MV-4-11 (cell line): ENCODE data around the gene TMEM178B.
A peak's percentile ranks its signal among the peaks of the same experiment; 100 is the strongest.
"Not testable (repeated sequence)": the region's sequence is repeated elsewhere in the genome, so short reads cannot be mapped to it uniquely, and the experiment has no call there.

Experiments
- DNase-seq: peaks from one replicate; lab custom pipeline; 2025; lab: John Stamatoyannopoulos, UW

The TMEM178B gene

GRCh38 chr7:141074162-141074991 lies 513 bp downstream of the TMEM178B start:
- DNase-seq = no peak

GRCh38 chr7:141074997-141075396 lies 1.1 kb downstream of the TMEM178B start:
- no peak for DNase-seq

- no peak for DNase-seq
These were observed 2.5 kb downstream of the TMEM178B start for GRCh38 chr7:141076377-141076776.

- DNase-seq = no peak
These were observed 5.4 kb downstream of the TMEM178B start for GRCh38 chr7:141079219-141079618.

- not testable (repeated sequence) for DNase-seq
These were observed 15.6 kb downstream of the TMEM178B start for GRCh38 chr7:141089490-141089889.

- DNase-seq = no peak
These were observed 20.6 kb downstream of the TMEM178B start for GRCh38 chr7:141094336-141095070.

GRCh38 chr7:141097430-141097829 lies 23.6 kb downstream of the TMEM178B start:
- no peak for DNase-seq

- DNase-seq = no peak
These were observed 28.6 kb downstream of the TMEM178B start for GRCh38 chr7:141102436-141102835.

- DNase-seq = no peak
These were observed 30.1 kb downstream of the TMEM178B start for GRCh38 chr7:141103847-141104429.

- no peak for DNase-seq
These were observed 39.3 kb downstream of the TMEM178B start for GRCh38 chr7:141113131-141113530.

GRCh38 chr7:141114029-141114664 lies 40.3 kb downstream of the TMEM178B start:
- no peak for DNase-seq

- DNase-seq = no peak
These were observed 42.1 kb downstream of the TMEM178B start for GRCh38 chr7:141115965-141116364.

GRCh38 chr7:141116661-141117060 lies 42.8 kb downstream of the TMEM178B start:
- DNase-seq = not testable (repeated sequence)

- no peak for DNase-seq
These were observed 44.9 kb downstream of the TMEM178B start for GRCh38 chr7:141118767-141119166.

GRCh38 chr7:141119187-141119586 lies 45.3 kb downstream of the TMEM178B start:
- DNase-seq = no peak

- DNase-seq = no peak
These were observed 48.9 kb downstream of the TMEM178B start for GRCh38 chr7:141122736-141123135.

- DNase-seq = peak; percentile 4
These were observed 49.7 kb downstream of the TMEM178B start for GRCh38 chr7:141123522-141123921.

- no peak for DNase-seq
These were observed 52.2 kb downstream of the TMEM178B start for GRCh38 chr7:141126107-141126506.

- no peak for DNase-seq
These were observed 54.6 kb downstream of the TMEM178B start for GRCh38 chr7:141128506-141128905.

- no peak for DNase-seq
These were observed 55.1 kb downstream of the TMEM178B start for GRCh38 chr7:141128931-141129330.

- no peak for DNase-seq
These were observed 58.8 kb downstream of the TMEM178B start for GRCh38 chr7:141132671-141133070.

GRCh38 chr7:141133646-141134045 lies 59.8 kb downstream of the TMEM178B start:
- no peak for DNase-seq
